ENCODE measurements around the gene CENPT. TPM values are rescaled to one million over a fixed set of nuclear protein-coding genes. Genes with fewer than 3 reads are reported as not detected.
A peak's percentile ranks its signal among the peaks of the same experiment; 100 is the strongest.

CENPT gene
- total RNA-seq, 1 experiment from 2014 or later = 60.9 TPM

- no peak overlapping the region for H2BK5ac ChIP-seq (ENCODE audit: insufficient read length, low read length)
- H3K4me1 ChIP-seq (ENCODE audit: insufficient read depth, low read length) = no peaks in the 10 kb centered on the region
- H3K4me1 Mint-ChIP-seq = peaks cover 13 to 28% of the 10 kb centered on the region in 2 experiments
- no peak overlapping the region for H2AK5ac ChIP-seq (ENCODE audit: insufficient read length, low read length)
- no peak overlapping the region for H4K91ac ChIP-seq (ENCODE audit: insufficient read length, low read depth, low read length)
- no peak overlapping the region for H3K23ac ChIP-seq (ENCODE audit: insufficient read length, low read depth, low read length)
- WGBS (ENCODE audit: extremely low coverage, insufficient read length, low lambda C conversion rate) = no CpG with 5 or more reads among the region's 6 CpGs
- DNase-seq = no peak
- H3K4me3 Mint-ChIP-seq = peak overlapping the region in 1 of 2 experiments; percentile 38; a peak in 1 of 5 replicates
- peaks cover 25 to 55% (median 55%) of the 10 kb centered on the region in 3 experiments for H3K36me3 Mint-ChIP-seq (ENCODE audit: insufficient read depth in 1 of 3, low read depth in 3 of 3)
- H3K9me3 Mint-ChIP-seq = no peaks in the 10 kb centered on the region
- H3K56ac ChIP-seq (ENCODE audit: insufficient read length, low read depth, low read length) = no peak overlapping the region
- H3K4me2 ChIP-seq (ENCODE audit: insufficient read depth, insufficient read length, low read length) = no peak overlapping the region
- H2BK20ac ChIP-seq (ENCODE audit: low read depth, low read length, poor library complexity, severe bottlenecking) = no peak overlapping the region
- H3K27me3 ChIP-seq (ENCODE audit: insufficient read depth, low read length) = no peaks in the 10 kb centered on the region
- no peak overlapping the region for H3K9ac ChIP-seq (ENCODE audit: extremely low read depth, insufficient read length, low read length)
- no peak overlapping the region for H4K8ac ChIP-seq (replicated peaks; ENCODE audit: insufficient read length, low read depth, low read length)
- H2AFZ ChIP-seq (ENCODE audit: low read length) = no peak overlapping the region
- H4K20me1 ChIP-seq (ENCODE audit: control insufficient read depth, insufficient read depth, insufficient read length) = no peaks in the 10 kb centered on the region
- H3K23me2 ChIP-seq (ENCODE audit: insufficient read length, low read depth, low read length, poor library complexity, severe bottlenecking) = no peaks in the 10 kb centered on the region
- no peak overlapping the region for H2BK15ac ChIP-seq (ENCODE audit: low read depth, low read length)
- H2BK12ac ChIP-seq (ENCODE audit: insufficient read length, low read depth, low read length) = no peak overlapping the region
- H3K27ac ChIP-seq (ENCODE audit: insufficient read length, low read depth, low read length) = no peak overlapping the region
- H3K4ac ChIP-seq (ENCODE audit: low read depth, low read length) = no peak overlapping the region
- no peaks in the 10 kb centered on the region for H3K9me3 ChIP-seq (ENCODE audit: control insufficient read depth, low read depth, low read length)
- H3K18ac ChIP-seq (ENCODE audit: insufficient read length, low read depth, low read length) = no peak overlapping the region
- no peaks in the 10 kb centered on the region; the same call in none of the 2 replicates for H3K27me3 Mint-ChIP-seq (ENCODE audit: low read depth)
- H3T11ph ChIP-seq (ENCODE audit: low read length) = no peak overlapping the region
- no peaks in the 10 kb centered on the region for H3K79me2 ChIP-seq (ENCODE audit: insufficient read depth, low read length)
- no peak overlapping the region for H2BK120ac ChIP-seq (ENCODE audit: low read depth, low read length, poor library complexity, severe bottlenecking)
- peak overlapping the region; percentile 29 to 75 (median 68); a peak in 3 of 7 replicates for H3K27ac Mint-ChIP-seq
- no peak for TF ChIP-seq CTCF (conservative IDR thresholded peaks at IDR 0.05)
- H4K5ac ChIP-seq (ENCODE audit: insufficient read length, low read depth, low read length) = no peak overlapping the region
- H3K14ac ChIP-seq (ENCODE audit: insufficient read depth, low read length) = no peak overlapping the region; the same call in 1 of the 2 replicates
- H3K79me1 ChIP-seq (ENCODE audit: insufficient read depth, low read depth, low read length, poor library complexity, severe bottlenecking) = no peaks in the 10 kb centered on the region
These were observed 35.8 kb upstream of the CENPT start for GRCh38 chr16:67883146-67883871.
